HFFc6 (cell line): ENCODE data around the gene FANK1. TPM values are rescaled to one million over a fixed set of nuclear protein-coding genes. Genes with fewer than 3 reads are reported as not detected.
"Not testable (repeated sequence)": the region's sequence is repeated elsewhere in the genome, so short reads cannot be mapped to it uniquely, and the experiment has no call there.

ENCODE experiments used
- DNase-seq: peaks from one replicate; pipeline ENCODE4 v3.0.0-alpha.2; 2018
- H3K27ac Mint-ChIP-seq: 2 replicates; pipeline ENCODE4 v1.8.0; 2020; ENCODE audit warnings: mild to moderate bottlenecking, mixed read lengths
- H3K27me3 Mint-ChIP-seq: 2 replicates; pipeline ENCODE4 v1.8.0; 2021; ENCODE audit warnings: mild to moderate bottlenecking, moderate library complexity, mixed read lengths; ENCODE audit not compliant: insufficient read depth
- H3K36me3 Mint-ChIP-seq: 2 replicates; pipeline ENCODE4 v1.8.0; 2021; ENCODE audit warnings: low read depth, mixed read lengths
- H3K4me1 Mint-ChIP-seq: 2 replicates; pipeline ENCODE4 v1.8.0; 2020; ENCODE audit warnings: low read depth, mixed read lengths
- H3K4me3 Mint-ChIP-seq: 2 replicates; pipeline ENCODE4 v1.8.0; 2020; ENCODE audit warnings: mild to moderate bottlenecking, moderate library complexity, mixed read lengths
- H3K9me3 Mint-ChIP-seq: 2 replicates; pipeline ENCODE4 v1.8.0; 2020; ENCODE audit warnings: mild to moderate bottlenecking, mixed read lengths
- CTCF ChIP-seq: fragments of 200-600 bp; sonication (generic); IDR thresholded peaks from 2 replicates; pipeline ENCODE4 v1.5.0; 2021; ENCODE audit warnings: antibody characterized with exemption, mild to moderate bottlenecking
- total RNA-seq, 6 experiments: library from RNA; stranded (reverse); fragmentation: NEBNext Ultra II Directional; extraction: Animal tissue kit (Norgen Biotek cat#: 25700); gene quantifications; 2 replicates in 1 of 6; 3 replicates in 5 of 6; pipeline ENCODE4 v1.2.3, GENCODE V29; 2021

FANK1 gene
- total RNA-seq, 6 experiments from 2014 or later, result 0.50 to 1.4 (median 0.88) TPM

GRCh38 chr10:125881192-125881591 is 15.2 kb upstream of the FANK1 start, which contains the start of gene DHX32:
DHX32 (minus strand) TSS chr10:125881292; CDS start chr10:125880824, 468 bp downstream.
- no peak for TF ChIP-seq CTCF
- Mint-ChIP-seq H3K27ac (no peak within 1 kb of the TSS), H3K9me3 (peaks cover 5% of the 10 kb centered on the region), H3K4me1 (peaks cover 28% of the 10 kb centered on the region), H3K4me3 (no peak within 1 kb of the TSS), H3K27me3 (no peaks in the 10 kb centered on the region; the same call in 1 of the 2 replicates), H3K36me3 (peaks cover 12% of the 10 kb centered on the region)
- no peak for DNase-seq

- Mint-ChIP-seq H3K36me3 (peaks cover 5% of the 10 kb centered on the region; the same call in 1 of the 2 replicates), H3K4me1 (peaks cover 28% of the 10 kb centered on the region), H3K27me3 (no peaks in the 10 kb centered on the region; the same call in 1 of the 2 replicates), H3K27ac (no peak overlapping the region), H3K9me3 (no peaks in the 10 kb centered on the region), H3K4me3 (no peak overlapping the region)
- DNase-seq, result no peak
- no peak for TF ChIP-seq CTCF
Observed at GRCh38 chr10:125882596-125882995, 13.8 kb upstream of the FANK1 start.

DNA sequence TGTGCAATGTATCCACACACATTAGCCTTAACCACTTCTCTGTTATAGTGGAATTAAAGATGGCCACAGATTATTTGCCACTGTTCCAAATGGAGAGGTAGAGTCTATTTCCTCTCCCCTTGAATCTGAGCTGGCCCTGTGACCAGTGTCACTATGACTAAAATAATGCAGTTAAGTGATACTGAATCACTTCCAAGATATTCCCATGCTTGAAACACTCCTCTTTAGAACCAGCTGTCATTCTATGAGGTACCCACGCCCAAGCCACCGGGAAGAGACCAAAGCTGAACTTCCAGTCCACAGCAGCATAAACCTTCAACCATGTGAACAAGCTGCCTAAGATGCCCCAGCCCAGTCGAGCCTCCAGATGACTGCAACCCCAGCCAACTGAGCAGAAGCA is 13.2 kb upstream of the FANK1 start:
- Mint-ChIP-seq H3K27ac (no peak overlapping the region), H3K4me1 (peaks cover 28% of the 10 kb centered on the region), H3K27me3 (no peaks in the 10 kb centered on the region; the same call in 1 of the 2 replicates), H3K36me3 (peaks cover 5% of the 10 kb centered on the region; the same call in 1 of the 2 replicates), H3K9me3 (no peaks in the 10 kb centered on the region), H3K4me3 (no peak overlapping the region)
- DNase-seq, result no peak
- no peak for TF ChIP-seq CTCF

GRCh38 chr10:125886914-125887512 is 9.4 kb upstream of the FANK1 start:
- Mint-ChIP-seq H3K27me3 (no peaks in the 10 kb centered on the region), H3K9me3 (no peaks in the 10 kb centered on the region), H3K36me3 (peaks cover 5% of the 10 kb centered on the region; the same call in 1 of the 2 replicates), H3K27ac (no peak overlapping the region), H3K4me3 (no peak overlapping the region), H3K4me1 (peaks cover 14% of the 10 kb centered on the region)
- TF ChIP-seq CTCF, result no peak
- DNase-seq, result no peak

DNA sequence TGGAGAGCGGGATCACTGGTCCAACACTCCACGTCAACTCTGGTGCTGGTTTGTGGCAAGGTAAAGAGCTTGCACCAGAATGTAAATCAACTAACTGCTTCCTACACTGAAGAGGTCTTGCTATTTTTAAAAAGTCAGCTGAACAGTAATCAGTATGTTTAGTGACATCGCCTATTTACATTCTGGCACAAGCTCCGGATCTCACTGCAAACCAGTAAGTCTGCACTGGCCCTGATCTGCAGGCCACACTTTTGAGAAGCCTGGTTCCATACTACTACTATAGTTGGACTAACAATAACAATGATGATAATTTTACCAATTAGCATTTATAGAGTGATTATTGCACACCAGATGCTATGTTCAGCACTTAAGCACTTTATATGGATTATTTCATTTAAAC is 6.9 kb upstream of the FANK1 start:
- H3K9me3 Mint-ChIP-seq, H3K4me3 Mint-ChIP-seq, DNase-seq, H3K36me3 Mint-ChIP-seq, H3K27ac Mint-ChIP-seq, H3K4me1 Mint-ChIP-seq, H3K27me3 Mint-ChIP-seq: not testable (repeated sequence)

GRCh38 chr10:125892402-125892801 is 4.0 kb upstream of the FANK1 start:
- H3K36me3 Mint-ChIP-seq, H3K27me3 Mint-ChIP-seq, DNase-seq, H3K27ac Mint-ChIP-seq, H3K9me3 Mint-ChIP-seq, H3K4me3 Mint-ChIP-seq: not testable (repeated sequence)
- peaks cover 20% of the 10 kb centered on the region for H3K4me1 Mint-ChIP-seq

GRCh38 chr10:125894176-125894575 is 2.2 kb upstream of the FANK1 start:
- not testable (repeated sequence) for H3K4me3 Mint-ChIP-seq, H3K9me3 Mint-ChIP-seq, H3K27ac Mint-ChIP-seq, H3K36me3 Mint-ChIP-seq, DNase-seq, H3K27me3 Mint-ChIP-seq
- peaks cover 21% of the 10 kb centered on the region for H3K4me1 Mint-ChIP-seq

- H3K36me3 Mint-ChIP-seq, H3K27me3 Mint-ChIP-seq, H3K9me3 Mint-ChIP-seq: not testable (repeated sequence)
- Mint-ChIP-seq H3K4me3 (peak overlapping the region; percentile 92), H3K4me1 (peaks cover 21% of the 10 kb centered on the region), H3K27ac (peak overlapping the region; percentile 94)
- peak; percentile 77 for DNase-seq
Observed at GRCh38 chr10:125895130-125896087, 955 bp upstream of the FANK1 start.

- peak overlapping the region; percentile 87 for H3K4me3 Mint-ChIP-seq
- H3K9me3 Mint-ChIP-seq, H3K27ac Mint-ChIP-seq, DNase-seq, H3K27me3 Mint-ChIP-seq, H3K36me3 Mint-ChIP-seq: not testable (repeated sequence)
- H3K4me1 Mint-ChIP-seq, result peaks cover 32% of the 10 kb centered on the region
Observed at GRCh38 chr10:125897317-125897716, 953 bp downstream of the FANK1 start.
